ENCODE results near the gene CPEB3. TPM values are rescaled to one million over a fixed set of nuclear protein-coding genes. Genes with fewer than 3 reads are reported as not detected.
A peak's percentile ranks its signal among the peaks of the same experiment; 100 is the strongest.

Gene CPEB3
- total and polyA plus RNA-seq, 2 donors (not counting 3 experiments of a cell fraction or from before 2014, with no cell fraction given): 0.80 to 2.2 TPM

- Histone ChIP-seq H3K9ac (replicated peaks; ENCODE audit: extremely low read depth, insufficient read depth, low read length) (no peak overlapping the region), H3K9me3 (replicated peaks; ENCODE audit: control insufficient read depth, insufficient read depth, low read length) (no peaks in the 10 kb centered on the region), H3K27ac (ENCODE audit: insufficient read depth, low read depth, low read length) (no peak overlapping the region), H3K27me3 (ENCODE audit: control insufficient read depth in 2 of 2, insufficient read depth in 2 of 2, low read length in 2 of 2) (no peaks in the 10 kb centered on the region), H3K4me1 (ENCODE audit: control insufficient read depth, extremely low read depth, insufficient read depth, low read length) (no peaks in the 10 kb centered on the region), H3K79me2 (ENCODE audit: control insufficient read depth, insufficient read depth, low read length) (no peaks in the 10 kb centered on the region), H3K4me3 (replicated peaks in 1 of 3; ENCODE audit: insufficient read depth in 1 of 3, low read depth in 1 of 3, low read length in 3 of 3) (no peak overlapping the region), H3K9me1 (replicated peaks; ENCODE audit: control insufficient read depth, extremely low read depth, insufficient read depth, low read length) (no peaks in the 10 kb centered on the region), H3K36me3 (ENCODE audit: control insufficient read depth in 2 of 2, extremely low read depth in 1 of 2, insufficient read depth in 2 of 2, low read length in 2 of 2) (no peaks in the 10 kb centered on the region), H2AFZ (ENCODE audit: low read depth, low read length) (no peak overlapping the region), H4K20me1 (replicated peaks; ENCODE audit: control insufficient read depth, extremely low read depth, insufficient read depth, low read length) (no peaks in the 10 kb centered on the region), H3K4me2 (ENCODE audit: insufficient read depth, low read length) (no peak overlapping the region)
- dilution Hi-C loops (cut with MboI; ENCODE audit: extremely low pct_ligation_motif_present, low sequenced_read_pairs): no loop called here
- DNase-seq (ENCODE audit: low read depth, low spot score): no peak
- peak; percentile 21 for FAIRE-seq
- BruUV-seq (replicated peaks): no TSS peak
- intact Hi-C loops (cut with micrococcal nuclease): no loop called here
- TF ChIP-seq MYC (IDR thresholded peaks at IDR 0.05; ENCODE audit: low read depth, low read length) (no peak), FOS (IDR thresholded peaks at IDR 0.05; ENCODE audit: borderline replicate concordance, insufficient read depth, low read length) (no peak), POLR2AphosphoS5 (IDR thresholded peaks at IDR 0.05; ENCODE audit: insufficient read depth, low read depth, low read length) (no peak), MAX (IDR thresholded peaks at IDR 0.05; ENCODE audit: insufficient read depth, insufficient read length) (no peak), JUN (IDR thresholded peaks at IDR 0.05; ENCODE audit: borderline replicate concordance, insufficient read depth, insufficient read length, low read depth) (no peak), GATA2 (IDR thresholded peaks at IDR 0.05; ENCODE audit: insufficient read depth, insufficient read length, low read depth, low read length) (no peak), POLR2A (IDR thresholded peaks at IDR 0.05; ENCODE audit: low read depth, low read length) (no peak), EZH2 (IDR thresholded peaks at IDR 0.05; ENCODE audit: borderline replicate concordance, low read depth, low read length, severe bottlenecking) (no peak), CTCF (IDR thresholded peaks at IDR 0.05; ENCODE audit: extremely low read depth in 1 of 2, insufficient read depth in 1 of 2, low read depth in 1 of 2, low read length in 2 of 2) (no peak)
- ChIA-PET POLR2A (interaction anchor here (0.6 kb wide), 1 partner anchor 80 kb away, joined by 3 read pairs; no protein-coding TSS in a partner anchor), CTCF (no interaction called here)
Observed at GRCh38 chr10:92091965-92092364, 198.9 kb downstream of the CPEB3 start.

All from endothelial cell of umbilical vein (primary cell).